Loucy (cell line): ENCODE results near the gene HDLBP.

Source experiments
- CTCF ChIP-seq: fragments of 200-600 bp; sonication (generic); conservative IDR thresholded peaks from 2 replicates; pipeline ENCODE4 v1.5.1; 2014; ENCODE audit warnings: mild to moderate bottlenecking, antibody characterized with exemption, low read length
- EZH2phosphoT487 ChIP-seq: fragments of 200-600 bp; IDR thresholded peaks from 2 replicates; pipeline ENCODE4 v1.6.1; 2018; ENCODE audit warnings: antibody characterized with exemption, mild to moderate bottlenecking, moderate library complexity, borderline replicate concordance

- TF ChIP-seq CTCF, result no peak
- TF ChIP-seq EZH2phosphoT487, result no peak
Measured at GRCh38 chr2:241252778-241253475, 62.5 kb downstream of the HDLBP start.
